ENCODE results near the gene GPR85. TPM values are rescaled to one million over a fixed set of nuclear protein-coding genes. Genes with fewer than 3 reads are reported as not detected.

GPR85 gene
- total RNA-seq, 1 experiment from 2014 or later = not detected

- Mint-ChIP-seq H3K36me3 (ENCODE audit: insufficient read depth in 1 of 3, low read depth in 3 of 3) (peaks cover 0 to under 1% (median 0%) of the 10 kb centered on the region in 3 experiments; a peak in 1 of 7 replicates), H3K27ac (no peak overlapping the region), H3K4me3 (no peak overlapping the region), H3K27me3 (ENCODE audit: low read depth) (peaks cover 20% of the 10 kb centered on the region), H3K4me1 (peaks cover 3 to 5% of the 10 kb centered on the region in 2 experiments; a peak in 3 of 4 replicates), H3K9me3 (no peaks in the 10 kb centered on the region)
- Histone ChIP-seq H2BK12ac (ENCODE audit: insufficient read length, low read depth, low read length) (no peak overlapping the region), H2AK5ac (ENCODE audit: insufficient read length, low read length) (no peak overlapping the region), H3K18ac (ENCODE audit: insufficient read length, low read depth, low read length) (no peak overlapping the region), H2BK15ac (ENCODE audit: low read depth, low read length) (no peak overlapping the region), H3K56ac (ENCODE audit: insufficient read length, low read depth, low read length) (no peak overlapping the region), H3K9me3 (ENCODE audit: control insufficient read depth, low read depth, low read length) (no peaks in the 10 kb centered on the region), H3K4me2 (ENCODE audit: insufficient read depth, insufficient read length, low read length) (no peak overlapping the region), H3K27me3 (ENCODE audit: insufficient read depth, low read length) (no peaks in the 10 kb centered on the region), H4K8ac (replicated peaks; ENCODE audit: insufficient read length, low read depth, low read length) (no peak overlapping the region), H2BK20ac (ENCODE audit: low read depth, low read length, poor library complexity, severe bottlenecking) (no peak overlapping the region), H3K23me2 (ENCODE audit: insufficient read length, low read depth, low read length, poor library complexity, severe bottlenecking) (peaks cover 2% of the 10 kb centered on the region), H3K79me2 (ENCODE audit: insufficient read depth, low read length) (no peaks in the 10 kb centered on the region), H3K27ac (ENCODE audit: insufficient read length, low read depth, low read length) (no peak overlapping the region), H2BK5ac (ENCODE audit: insufficient read length, low read length) (no peak overlapping the region), H4K5ac (ENCODE audit: insufficient read length, low read depth, low read length) (no peak overlapping the region), H3K4me1 (ENCODE audit: insufficient read depth, low read length) (no peaks in the 10 kb centered on the region), H3K14ac (ENCODE audit: insufficient read depth, low read length) (no peak overlapping the region), H2BK120ac (ENCODE audit: low read depth, low read length, poor library complexity, severe bottlenecking) (no peak overlapping the region), H3T11ph (ENCODE audit: low read length) (no peak overlapping the region), H3K4ac (ENCODE audit: low read depth, low read length) (no peak overlapping the region), H4K20me1 (ENCODE audit: control insufficient read depth, insufficient read depth, insufficient read length) (no peaks in the 10 kb centered on the region), H3K9ac (ENCODE audit: extremely low read depth, insufficient read length, low read length) (no peak overlapping the region), H3K23ac (ENCODE audit: insufficient read length, low read depth, low read length) (no peak overlapping the region), H3K79me1 (ENCODE audit: insufficient read depth, low read depth, low read length, poor library complexity, severe bottlenecking) (no peaks in the 10 kb centered on the region), H2AFZ (ENCODE audit: low read length) (no peak overlapping the region), H4K91ac (ENCODE audit: insufficient read length, low read depth, low read length) (no peak overlapping the region)
- no peak for DNase-seq
- TF ChIP-seq, protein P1, sequence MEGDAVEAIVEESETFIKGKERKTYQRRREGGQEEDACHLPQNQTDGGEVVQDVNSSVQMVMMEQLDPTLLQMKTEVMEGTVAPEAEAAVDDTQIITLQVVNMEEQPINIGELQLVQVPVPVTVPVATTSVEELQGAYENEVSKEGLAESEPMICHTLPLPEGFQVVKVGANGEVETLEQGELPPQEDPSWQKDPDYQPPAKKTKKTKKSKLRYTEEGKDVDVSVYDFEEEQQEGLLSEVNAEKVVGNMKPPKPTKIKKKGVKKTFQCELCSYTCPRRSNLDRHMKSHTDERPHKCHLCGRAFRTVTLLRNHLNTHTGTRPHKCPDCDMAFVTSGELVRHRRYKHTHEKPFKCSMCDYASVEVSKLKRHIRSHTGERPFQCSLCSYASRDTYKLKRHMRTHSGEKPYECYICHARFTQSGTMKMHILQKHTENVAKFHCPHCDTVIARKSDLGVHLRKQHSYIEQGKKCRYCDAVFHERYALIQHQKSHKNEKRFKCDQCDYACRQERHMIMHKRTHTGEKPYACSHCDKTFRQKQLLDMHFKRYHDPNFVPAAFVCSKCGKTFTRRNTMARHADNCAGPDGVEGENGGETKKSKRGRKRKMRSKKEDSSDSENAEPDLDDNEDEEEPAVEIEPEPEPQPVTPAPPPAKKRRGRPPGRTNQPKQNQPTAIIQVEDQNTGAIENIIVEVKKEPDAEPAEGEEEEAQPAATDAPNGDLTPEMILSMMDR (conservative IDR thresholded peaks at IDR 0.05) = no peak
Observed at GRCh38 chr7:113122744-113123143, 36.1 kb upstream of the GPR85 start.
